HCT116 (cell line): ENCODE measurements around the gene NUP54. TPM values are rescaled to one million over a fixed set of nuclear protein-coding genes. Genes with fewer than 3 reads are reported as not detected.

Source experiments
- ATAC-seq: fragments of 200-7000 bp; cut with Tn5 transposase; 2 replicates; pipeline ENCODE4 v1.9.1; 2020; ENCODE audit warnings: mild to moderate bottlenecking, moderate library complexity
- BruUV-seq: library from RNA; stranded (reverse); fragments of 400-500 nt; replicated peaks from 2 replicates; lab custom pipeline; 2021; lab: Mats Ljungman, UMichigan
- CTCF ChIA-PET: fragments of 300-600 bp; sonication (Branson Sonifier 250); formaldehyde crosslinking; loops from one replicate; lab custom pipeline; 2021; ENCODE audit warnings: antibody characterized with exemption; lab: Charles Lee
- POLR2A ChIA-PET: fragments of 300-600, 350-600 bp; sonication (Branson Sonifier 250); formaldehyde crosslinking; loops from one replicate; lab custom pipeline; 2021; ENCODE audit warnings: antibody characterized with exemption; lab: Charles Lee
- RAD21 ChIA-PET, 2 experiments: fragments of 300-600 bp; sonication (Branson Sonifier 250); formaldehyde crosslinking; loops; one replicate each; lab custom pipeline; 2023; ENCODE audit warnings: low total read pairs in 2 of 2; ENCODE audit not compliant: uncharacterized antibody in 2 of 2, unreplicated experiment in 2 of 2, low non-redundant PET in 1 of 2; lab: Charles Lee
- DNase-seq: peaks from one replicate; pipeline ENCODE4 v3.0.0-alpha.2; 2010; ENCODE audit warnings: low read depth, low spot score
- H2AFZ ChIP-seq: fragments of 200-600 bp; shearing (Covaris generic), sonication (generic); 2 replicates; pipeline ENCODE4 v1.6.1; 2017; ENCODE audit warnings: low read depth, mixed run types, mixed read lengths, antibody characterized with exemption, low read length; ENCODE audit not compliant: poor library complexity, severe bottlenecking
- H3K27ac ChIP-seq: 2 replicates; pipeline ENCODE4 v1.5.1; 2012; ENCODE audit warnings: low read depth, low read length
- H3K27me3 ChIP-seq: fragments of 200-600 bp; sonication (generic); 2 replicates; pipeline ENCODE4 v1.6.1; 2016; ENCODE audit warnings: mixed run types, low read length, mixed read lengths; ENCODE audit not compliant: insufficient read depth
- H3K36me3 ChIP-seq, 2 experiments: fragments of 200-500 bp in 1 of 2; fragments of 200-600 bp in 1 of 2; sonication (Bioruptor generic) in 1 of 2; sonication (generic) in 1 of 2; 2 replicates each; pipeline versions ENCODE4 v1.5.1 to v1.6.1; 2014 to 2016; ENCODE audit warnings: low read length in 2 of 2, inconsistent platforms in 1 of 2, mixed read lengths in 1 of 2, mixed run types in 1 of 2; ENCODE audit not compliant: insufficient read depth in 2 of 2, control insufficient read depth in 1 of 2
- H3K4me1 ChIP-seq, 2 experiments: fragments of 200-600 bp in 1 of 2; sonication (generic) in 1 of 2; 2 replicates each; pipeline versions ENCODE4 v1.5.1 to v1.6.1; 2012 to 2017; ENCODE audit warnings: low read length in 2 of 2, inconsistent platforms in 1 of 2, mild to moderate bottlenecking in 1 of 2, mixed read lengths in 1 of 2, mixed run types in 1 of 2, moderate library complexity in 1 of 2; ENCODE audit not compliant: insufficient read depth in 2 of 2, control insufficient read depth in 1 of 2
- H3K4me2 ChIP-seq: fragments of 200-600 bp; sonication (generic); 2 replicates; pipeline ENCODE4 v1.6.1; 2017; ENCODE audit warnings: mixed run types, low read length, mixed read lengths
- H3K4me3 ChIP-seq, 2 experiments: fragments of 200-600 bp in 1 of 2; sonication (generic) in 1 of 2; replicated peaks in 1 of 2; 2 replicates each; pipeline ENCODE4 v1.5.1; 2011 to 2016; ENCODE audit warnings: low read length in 2 of 2, control low read depth in 1 of 2, low read depth in 1 of 2, mild to moderate bottlenecking in 1 of 2, mixed read lengths in 1 of 2, mixed run types in 1 of 2
- H3K79me2 ChIP-seq: fragments of 200-600 bp; sonication (generic); 2 replicates; pipeline ENCODE4 v1.6.1; 2017; ENCODE audit warnings: mild to moderate bottlenecking, mixed run types, low read length, moderate library complexity, mixed read lengths; ENCODE audit not compliant: insufficient read depth
- H3K9ac ChIP-seq: fragments of 200-600 bp; sonication (generic); 2 replicates; pipeline ENCODE4 v1.6.1; 2016; ENCODE audit warnings: low read length, mixed read lengths
- H3K9me2 ChIP-seq: fragments of 200-600 bp; sonication (generic), shearing (Covaris generic); 2 replicates; pipeline ENCODE4 v1.6.1; 2017; ENCODE audit warnings: mixed run types, mild to moderate bottlenecking, moderate library complexity; ENCODE audit not compliant: insufficient read depth
- H3K9me3 ChIP-seq, 2 experiments: fragments of 200-500 bp in 1 of 2; fragments of 200-600 bp in 1 of 2; sonication (Bioruptor generic) in 1 of 2; sonication (generic) in 1 of 2; 2 replicates each; pipeline ENCODE4 v1.6.1; 2014 to 2017; ENCODE audit warnings: low read length in 2 of 2, mixed read lengths in 2 of 2, inconsistent platforms in 1 of 2, low read depth in 1 of 2, mild to moderate bottlenecking in 1 of 2, mixed run types in 1 of 2, moderate library complexity in 1 of 2; ENCODE audit not compliant: control insufficient read depth in 1 of 2, insufficient read depth in 1 of 2
- H4K20me1 ChIP-seq: fragments of 200-600 bp; sonication (generic), shearing (Covaris generic); 2 replicates; pipeline ENCODE4 v1.6.1; 2017; ENCODE audit warnings: mixed run types, mild to moderate bottlenecking, moderate library complexity; ENCODE audit not compliant: insufficient read depth
- CEBPB ChIP-seq: IDR thresholded peaks from 2 replicates; pipeline ENCODE4 v1.6.1; 2012; ENCODE audit warnings: low read depth
- CTCF ChIP-seq, 3 experiments: fragments of 200-600 bp in 1 of 3; sonication (generic) in 1 of 3; IDR thresholded peaks in 2 of 3; conservative IDR thresholded peaks in 1 of 3; 2 replicates each; pipeline ENCODE4 v1.5.1; 2012 to 2017; ENCODE audit warnings: low read depth in 2 of 3, low read length in 2 of 3, antibody characterized with exemption in 1 of 3, borderline replicate concordance in 1 of 3, control low read depth in 1 of 3, mild to moderate bottlenecking in 1 of 3, mixed read lengths in 1 of 3, mixed run types in 1 of 3, moderate library complexity in 1 of 3; ENCODE audit not compliant: insufficient read depth in 1 of 3
- ELF1 ChIP-seq: IDR thresholded peaks from 2 replicates; pipeline ENCODE4 v1.6.1; 2012; ENCODE audit warnings: low read depth, borderline replicate concordance
- FOSL1 ChIP-seq: IDR thresholded peaks from 2 replicates; pipeline ENCODE4 v1.6.1; 2012; ENCODE audit warnings: low read depth
- RAD21 ChIP-seq: IDR thresholded peaks from 2 replicates; pipeline ENCODE4 v1.6.1; 2012; ENCODE audit warnings: low read depth, mild to moderate bottlenecking
- SIN3A ChIP-seq: IDR thresholded peaks from 2 replicates; pipeline ENCODE4 v1.6.1; 2012; ENCODE audit warnings: low read depth
- SP1 ChIP-seq: IDR thresholded peaks from 2 replicates; pipeline ENCODE4 v1.6.1; 2012; ENCODE audit warnings: low read depth
- TCF7L2 ChIP-seq: IDR thresholded peaks from 2 replicates; pipeline ENCODE4 v1.7.0; 2011; ENCODE audit warnings: borderline replicate concordance, inconsistent platforms; ENCODE audit not compliant: insufficient read depth, insufficient read length; ENCODE audit errors: extremely low read depth
- ZBTB33 ChIP-seq: IDR thresholded peaks from 2 replicates; pipeline ENCODE4 v1.6.1; 2011; ENCODE audit warnings: mild to moderate bottlenecking, low read length, moderate library complexity; ENCODE audit not compliant: insufficient replicate concordance; ENCODE audit errors: extremely low read depth
- ZFX ChIP-seq: fragments of 450-650 bp; IDR thresholded peaks from 2 replicates; pipeline ENCODE4 v1.6.1; 2017
- ZNF274 ChIP-seq: fragments of 200-500 bp; sonication (Bioruptor generic); IDR thresholded peaks from 2 replicates; pipeline ENCODE4 v1.6.1; 2014; ENCODE audit warnings: mild to moderate bottlenecking, low read depth, low read length, inconsistent platforms
- intact Hi-C: fragments of 100-400 bp; cut with micrococcal nuclease; formaldehyde crosslinking; loops from 2 replicates; pipeline ENCODE4 v1.10.0; 2022
- total RNA-seq: library from RNA; stranded (reverse); gene quantifications from one replicate; pipeline ENCODE4 v1.2.1, GENCODE V29; 2021; ENCODE audit not compliant: unreplicated experiment
- TF ChIP-seq, protein P1 (sequence below): IDR thresholded peaks from 2 replicates; pipeline ENCODE4 v1.6.1; 2012; ENCODE audit warnings: low read depth

The NUP54 gene
- total RNA-seq, 1 experiment from 2014 or later = 53.9 TPM

GRCh38 chr4:76095568-76095967 is 52.6 kb downstream of the NUP54 start:
- CTCF ChIA-PET = no interaction called here
- POLR2A ChIA-PET = no interaction called here

More at GRCh38 chr4:76095568-76095967, 52.6 kb downstream of the NUP54 start:
- H2AFZ ChIP-seq = no peak overlapping the region
- no TSS peak for BruUV-seq
- no peaks in the 10 kb centered on the region for H3K4me1 ChIP-seq
- intact Hi-C loops = no loop called here
- no peak for DNase-seq
- ATAC-seq = no peak
- TF ChIP-seq CTCF (IDR thresholded peaks at IDR 0.05 in 2 of 3, conservative IDR thresholded peaks at IDR 0.05 in 1 of 3; ENCODE audit: borderline replicate concordance in 1 of 3, insufficient read depth in 1 of 3, low read depth in 2 of 3, low read length in 2 of 3) (no peak), ELF1 (no peak), SIN3A (no peak), RAD21 (no peak), ZBTB33 (no peak), ZFX (no peak), SP1 (no peak), CEBPB (no peak), FOSL1 (no peak), TCF7L2 (no peak), ZNF274 (no peak)
- TF ChIP-seq, protein P1, sequence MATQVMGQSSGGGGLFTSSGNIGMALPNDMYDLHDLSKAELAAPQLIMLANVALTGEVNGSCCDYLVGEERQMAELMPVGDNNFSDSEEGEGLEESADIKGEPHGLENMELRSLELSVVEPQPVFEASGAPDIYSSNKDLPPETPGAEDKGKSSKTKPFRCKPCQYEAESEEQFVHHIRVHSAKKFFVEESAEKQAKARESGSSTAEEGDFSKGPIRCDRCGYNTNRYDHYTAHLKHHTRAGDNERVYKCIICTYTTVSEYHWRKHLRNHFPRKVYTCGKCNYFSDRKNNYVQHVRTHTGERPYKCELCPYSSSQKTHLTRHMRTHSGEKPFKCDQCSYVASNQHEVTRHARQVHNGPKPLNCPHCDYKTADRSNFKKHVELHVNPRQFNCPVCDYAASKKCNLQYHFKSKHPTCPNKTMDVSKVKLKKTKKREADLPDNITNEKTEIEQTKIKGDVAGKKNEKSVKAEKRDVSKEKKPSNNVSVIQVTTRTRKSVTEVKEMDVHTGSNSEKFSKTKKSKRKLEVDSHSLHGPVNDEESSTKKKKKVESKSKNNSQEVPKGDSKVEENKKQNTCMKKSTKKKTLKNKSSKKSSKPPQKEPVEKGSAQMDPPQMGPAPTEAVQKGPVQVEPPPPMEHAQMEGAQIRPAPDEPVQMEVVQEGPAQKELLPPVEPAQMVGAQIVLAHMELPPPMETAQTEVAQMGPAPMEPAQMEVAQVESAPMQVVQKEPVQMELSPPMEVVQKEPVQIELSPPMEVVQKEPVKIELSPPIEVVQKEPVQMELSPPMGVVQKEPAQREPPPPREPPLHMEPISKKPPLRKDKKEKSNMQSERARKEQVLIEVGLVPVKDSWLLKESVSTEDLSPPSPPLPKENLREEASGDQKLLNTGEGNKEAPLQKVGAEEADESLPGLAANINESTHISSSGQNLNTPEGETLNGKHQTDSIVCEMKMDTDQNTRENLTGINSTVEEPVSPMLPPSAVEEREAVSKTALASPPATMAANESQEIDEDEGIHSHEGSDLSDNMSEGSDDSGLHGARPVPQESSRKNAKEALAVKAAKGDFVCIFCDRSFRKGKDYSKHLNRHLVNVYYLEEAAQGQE = no peak
- RAD21 ChIA-PET = no interaction called here
- H3K79me2 ChIP-seq = no peaks in the 10 kb centered on the region
- no peaks in the 10 kb centered on the region for H4K20me1 ChIP-seq
- no peak overlapping the region for H3K27ac ChIP-seq
- no peaks in the 10 kb centered on the region for H3K9me2 ChIP-seq
- no peak overlapping the region for H3K9ac ChIP-seq
- H3K36me3 ChIP-seq = no peaks in the 10 kb centered on the region
- H3K4me3 ChIP-seq = no peak overlapping the region
- no peaks in the 10 kb centered on the region for H3K27me3 ChIP-seq
- no peak overlapping the region for H3K4me2 ChIP-seq
- H3K9me3 ChIP-seq = no peaks in the 10 kb centered on the region
